ENCODE measurements around the gene IL20RA. TPM values are rescaled to one million over a fixed set of nuclear protein-coding genes. Genes with fewer than 3 reads are reported as not detected.

Gene IL20RA
- total and polyA plus RNA-seq, 2 of the 13 experiments (the other 11 are each of a cell fraction or from before 2014, with no cell fraction given): not detected

- TF ChIP-seq SNAPC4 (CRISPR knock-in tag; IDR thresholded peaks at IDR 0.05): no peak
- TF ChIP-seq HBP1 (CRISPR knock-in tag; IDR thresholded peaks at IDR 0.05; ENCODE audit: low read depth): no peak
- TF ChIP-seq TBP (CRISPR knock-in tag; IDR thresholded peaks at IDR 0.05): no peak
- no peak for TF ChIP-seq ZNF318 (CRISPR knock-in tag; IDR thresholded peaks at IDR 0.05)
- no peak for TF ChIP-seq ZSCAN12 (CRISPR knock-in tag; IDR thresholded peaks at IDR 0.05)
- no peak for TF ChIP-seq ZNF780A (CRISPR knock-in tag; IDR thresholded peaks at IDR 0.05)
- TF ChIP-seq ZNF512 (CRISPR knock-in tag; IDR thresholded peaks at IDR 0.05): no peak
- no peak for TF ChIP-seq ARNT (IDR thresholded peaks at IDR 0.05)
- no peak for TF ChIP-seq LBX2 (CRISPR knock-in tag; IDR thresholded peaks at IDR 0.05; ENCODE audit: borderline replicate concordance)
Observed at GRCh38 chr6:136994782-136995181, 50.0 kb downstream of the IL20RA start (continued).
